ENCODE results near the gene KCNK4. TPM values are rescaled to one million over a fixed set of nuclear protein-coding genes. Genes with fewer than 3 reads are reported as not detected.

Gene KCNK4
- total and polyA plus RNA-seq, 4 donors = 0.09 TPM; not detected in 3

- Histone ChIP-seq H3K4me3 (no peak overlapping the region), H3K27me3 (ENCODE audit: control insufficient read depth in 3 of 3, insufficient read depth in 3 of 3, low read length in 2 of 3) (peaks cover 0 to under 1% (median 0%) of the 10 kb centered on the region in 3 donors), H3K9me3 (ENCODE audit: control insufficient read depth in 4 of 4, insufficient read depth in 3 of 4, low read length in 3 of 4) (no peaks in the 10 kb centered on the region), H3K27ac (ENCODE audit: low read depth in 1 of 2, low read length in 1 of 2) (no peak overlapping the region), H3K4me1 (ENCODE audit: control insufficient read depth in 5 of 5, insufficient read depth in 5 of 5, low read length in 5 of 5) (peaks cover 0 to 6% (median 0%) of the 10 kb centered on the region in 5 donors), H3K9ac (ENCODE audit: insufficient read depth in 1 of 2, low read length in 2 of 2) (no peak overlapping the region), H3K36me3 (ENCODE audit: control insufficient read depth in 4 of 4, insufficient read depth in 4 of 4, low read length in 4 of 4) (peaks cover 0 to 6% (median 0%) of the 10 kb centered on the region in 4 donors)
- DNase-seq (no peak), ATAC-seq (ENCODE audit: insufficient read depth, low FRiP score) (no peak)
- TF ChIP-seq CTCF (IDR thresholded peaks at IDR 0.05; ENCODE audit: control extremely low read depth, extremely low read depth) = no peak
- whole genome bisulfite sequencing, 2 donors = 74 to 85% methylated on average over 13 to 14 of the region's 14 CpGs
These were observed 57.4 kb downstream of the KCNK4 start for GRCh38 chr11:64348383-64349024.

- H3K27me3 ChIP-seq (ENCODE audit: control insufficient read depth in 3 of 3, insufficient read depth in 3 of 3, low read length in 2 of 3) = no peaks in the 10 kb centered on the region
- TF ChIP-seq CTCF (IDR thresholded peaks at IDR 0.05; ENCODE audit: control extremely low read depth, extremely low read depth) = no peak
- ATAC-seq (ENCODE audit: insufficient read depth, low FRiP score) (no peak), DNase-seq (no peak)
- H3K36me3 ChIP-seq (ENCODE audit: control insufficient read depth in 4 of 4, insufficient read depth in 4 of 4, low read length in 4 of 4) = peaks cover 0 to 6% (median 0%) of the 10 kb centered on the region in 4 donors
- H3K9ac ChIP-seq (ENCODE audit: insufficient read depth in 1 of 2, low read length in 2 of 2) = no peak overlapping the region
- H3K4me1 ChIP-seq (ENCODE audit: control insufficient read depth in 5 of 5, insufficient read depth in 5 of 5, low read length in 5 of 5) = peaks cover 0 to 6% (median 0%) of the 10 kb centered on the region in 5 donors
- no peak overlapping the region for H3K4me3 ChIP-seq
- no peaks in the 10 kb centered on the region for H3K9me3 ChIP-seq (ENCODE audit: control insufficient read depth in 4 of 4, insufficient read depth in 3 of 4, low read length in 3 of 4)
- 90 to 91% methylated on average over 7 of the region's 7 CpGs for WGBS, 2 donors
- H3K27ac ChIP-seq (ENCODE audit: low read depth in 1 of 2, low read length in 1 of 2) = no peak overlapping the region
These were observed 57.9 kb downstream of the KCNK4 start for GRCh38 chr11:64349025-64349387.

GRCh38 chr11:64349404-64349803 is 58.3 kb downstream of the KCNK4 start:
- H3K4me3 ChIP-seq = no peak overlapping the region
- no peak overlapping the region for H3K9ac ChIP-seq (ENCODE audit: insufficient read depth in 1 of 2, low read length in 2 of 2)
- 82 to 91% methylated on average over 8 to 11 of the region's 11 CpGs for WGBS, 2 donors
- DNase-seq (no peak), ATAC-seq (ENCODE audit: insufficient read depth, low FRiP score) (no peak)
- no peaks in the 10 kb centered on the region for H3K9me3 ChIP-seq (ENCODE audit: control insufficient read depth in 4 of 4, insufficient read depth in 3 of 4, low read length in 3 of 4)
- peaks cover 0 to 6% (median 0%) of the 10 kb centered on the region in 4 donors for H3K36me3 ChIP-seq (ENCODE audit: control insufficient read depth in 4 of 4, insufficient read depth in 4 of 4, low read length in 4 of 4)
- H3K27ac ChIP-seq (ENCODE audit: low read depth in 1 of 2, low read length in 1 of 2) = no peak overlapping the region
- H3K4me1 ChIP-seq (ENCODE audit: control insufficient read depth in 5 of 5, insufficient read depth in 5 of 5, low read length in 5 of 5) = peaks cover 0 to 6% (median 0%) of the 10 kb centered on the region in 5 donors
- no peak for TF ChIP-seq CTCF (IDR thresholded peaks at IDR 0.05; ENCODE audit: control extremely low read depth, extremely low read depth)
- H3K27me3 ChIP-seq (ENCODE audit: control insufficient read depth in 3 of 3, insufficient read depth in 3 of 3, low read length in 2 of 3) = no peaks in the 10 kb centered on the region

Small RNA genes lying within 50 kb of the gene (small RNA-seq; reads per million reads assigned to genes)
- 0.10 reads per million for gene MIR7155 (ENCODE audit: low replicate concordance)
- gene RF00019 (ENCODE audit: low replicate concordance) = not detected

Other genes starting within 250 kb of the KCNK4 start
- gene MACROD1, start 125.2 kb upstream of the KCNK4 start, total RNA-seq = 10 to 100 TPM; 13.6 to 24.5 TPM
- 10 to 100 TPM in 1 of 2 donors, 1 to 10 TPM in 1; 9.9 to 70.0 TPM for gene MACROD1, start 125.2 kb upstream of the KCNK4 start, polyA plus RNA-seq
- 100 to 1,000 TPM; 107 to 122 TPM for gene STIP1, start 105.1 kb upstream of the KCNK4 start, total RNA-seq
- gene STIP1, start 105.1 kb upstream of the KCNK4 start, polyA plus RNA-seq = 10 to 100 TPM; 75.9 to 82.1 TPM
- gene FERMT3, start 84.6 kb upstream of the KCNK4 start, total RNA-seq = 100 to 1,000 TPM in 1 of 2 donors, 10 to 100 TPM in 1; 17.4 to 102 TPM
- 100 to 1,000 TPM in 1 of 2 donors, 10 to 100 TPM in 1; 67.3 to 182 TPM for gene FERMT3, start 84.6 kb upstream of the KCNK4 start, polyA plus RNA-seq
- gene TRPT1, start 65.1 kb upstream of the KCNK4 start, total RNA-seq = 10 to 100 TPM; 18.3 to 34.0 TPM
- gene TRPT1, start 65.1 kb upstream of the KCNK4 start, polyA plus RNA-seq = 10 to 100 TPM; 34.6 to 62.5 TPM
- gene NUDT22, start 65.0 kb upstream of the KCNK4 start, total RNA-seq = 10 to 100 TPM; 23.7 to 90.2 TPM
- 10 to 100 TPM; 62.0 to 67.8 TPM for gene NUDT22, start 65.0 kb upstream of the KCNK4 start, polyA plus RNA-seq
- 10 to 100 TPM; 22.7 to 34.1 TPM for gene DNAJC4, start 60.8 kb upstream of the KCNK4 start, total RNA-seq
- 10 to 100 TPM; 34.6 to 58.4 TPM for gene DNAJC4, start 60.8 kb upstream of the KCNK4 start, polyA plus RNA-seq
- gene VEGFB, start 56.7 kb upstream of the KCNK4 start, total RNA-seq = 100 to 1,000 TPM in 1 of 2 donors, 10 to 100 TPM in 1; 37.8 to 124 TPM
- gene VEGFB, start 56.7 kb upstream of the KCNK4 start, polyA plus RNA-seq = 100 to 1,000 TPM in 1 of 2 donors, 10 to 100 TPM in 1; 43.7 to 115 TPM
- gene FKBP2, start 50.2 kb upstream of the KCNK4 start, total RNA-seq = 10 to 100 TPM; 65.2 to 93.0 TPM
- 100 to 1,000 TPM; 207 to 397 TPM for gene FKBP2, start 50.2 kb upstream of the KCNK4 start, polyA plus RNA-seq
- 100 to 1,000 TPM in 1 of 2 donors, 10 to 100 TPM in 1; 28.2 to 185 TPM for gene PPP1R14B, start 44.4 kb upstream of the KCNK4 start, total RNA-seq
- gene PPP1R14B, start 44.4 kb upstream of the KCNK4 start, polyA plus RNA-seq = 100 to 1,000 TPM; 119 to 241 TPM
- gene PLCB3, start 39.8 kb upstream of the KCNK4 start, total RNA-seq = 10 to 100 TPM; 18.2 to 32.0 TPM
- 10 to 100 TPM; 15.0 to 17.1 TPM for gene PLCB3, start 39.8 kb upstream of the KCNK4 start, polyA plus RNA-seq
- gene BAD, start 6.6 kb upstream of the KCNK4 start, total RNA-seq = 10 to 100 TPM; 69.5 to 74.1 TPM
- 100 to 1,000 TPM in 1 of 2 donors, 10 to 100 TPM in 1; 77.0 to 127 TPM for gene BAD, start 6.6 kb upstream of the KCNK4 start, polyA plus RNA-seq
- gene GPR137, start 5.5 kb upstream of the KCNK4 start, total RNA-seq = 10 to 100 TPM; 14.5 to 59.1 TPM
- 10 to 100 TPM; 22.8 to 32.2 TPM for gene GPR137, start 5.5 kb upstream of the KCNK4 start, polyA plus RNA-seq
- under 1 TPM in 1 of 2 donors, not detected in 1; 0.67 TPM for gene CATSPERZ, start 9.1 kb downstream of the KCNK4 start, total RNA-seq
- under 1 TPM; 0.31 to 0.98 TPM for gene CATSPERZ, start 9.1 kb downstream of the KCNK4 start, polyA plus RNA-seq
- gene ESRRA, start 14.2 kb downstream of the KCNK4 start, total RNA-seq = 10 to 100 TPM; 10.8 to 78.3 TPM
- gene ESRRA, start 14.2 kb downstream of the KCNK4 start, polyA plus RNA-seq = 10 to 100 TPM; 67.7 to 88.4 TPM
- gene TRMT112, start 26.3 kb downstream of the KCNK4 start, total RNA-seq = 100 to 1,000 TPM; 154 to 173 TPM
- 100 to 1,000 TPM; 237 to 484 TPM for gene TRMT112, start 26.3 kb downstream of the KCNK4 start, polyA plus RNA-seq
- gene PRDX5, start 26.8 kb downstream of the KCNK4 start, total RNA-seq = 100 to 1,000 TPM; 165 to 306 TPM
- 100 to 1,000 TPM; 443 to 777 TPM for gene PRDX5, start 26.8 kb downstream of the KCNK4 start, polyA plus RNA-seq
- 10 to 100 TPM; 13.6 to 32.7 TPM for gene CCDC88B, start 48.9 kb downstream of the KCNK4 start, total RNA-seq
- gene CCDC88B, start 48.9 kb downstream of the KCNK4 start, polyA plus RNA-seq = 10 to 100 TPM; 54.2 to 56.8 TPM
- 10 to 100 TPM; 25.3 to 53.8 TPM for gene RPS6KA4, start 67.9 kb downstream of the KCNK4 start, total RNA-seq
- 10 to 100 TPM; 30.0 to 40.9 TPM for gene RPS6KA4, start 67.9 kb downstream of the KCNK4 start, polyA plus RNA-seq

All from lung (tissue), 13 donors.